ENCODE measurements around the gene PLS1.
"Not testable (repeated sequence)": the region's sequence is repeated elsewhere in the genome, so short reads cannot be mapped to it uniquely, and the experiment has no call there.

The PLS1 gene, protein sequence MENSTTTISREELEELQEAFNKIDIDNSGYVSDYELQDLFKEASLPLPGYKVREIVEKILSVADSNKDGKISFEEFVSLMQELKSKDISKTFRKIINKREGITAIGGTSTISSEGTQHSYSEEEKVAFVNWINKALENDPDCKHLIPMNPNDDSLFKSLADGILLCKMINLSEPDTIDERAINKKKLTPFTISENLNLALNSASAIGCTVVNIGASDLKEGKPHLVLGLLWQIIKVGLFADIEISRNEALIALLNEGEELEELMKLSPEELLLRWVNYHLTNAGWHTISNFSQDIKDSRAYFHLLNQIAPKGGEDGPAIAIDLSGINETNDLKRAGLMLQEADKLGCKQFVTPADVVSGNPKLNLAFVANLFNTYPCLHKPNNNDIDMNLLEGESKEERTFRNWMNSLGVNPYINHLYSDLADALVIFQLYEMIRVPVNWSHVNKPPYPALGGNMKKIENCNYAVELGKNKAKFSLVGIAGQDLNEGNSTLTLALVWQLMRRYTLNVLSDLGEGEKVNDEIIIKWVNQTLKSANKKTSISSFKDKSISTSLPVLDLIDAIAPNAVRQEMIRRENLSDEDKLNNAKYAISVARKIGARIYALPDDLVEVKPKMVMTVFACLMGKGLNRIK

DNA sequence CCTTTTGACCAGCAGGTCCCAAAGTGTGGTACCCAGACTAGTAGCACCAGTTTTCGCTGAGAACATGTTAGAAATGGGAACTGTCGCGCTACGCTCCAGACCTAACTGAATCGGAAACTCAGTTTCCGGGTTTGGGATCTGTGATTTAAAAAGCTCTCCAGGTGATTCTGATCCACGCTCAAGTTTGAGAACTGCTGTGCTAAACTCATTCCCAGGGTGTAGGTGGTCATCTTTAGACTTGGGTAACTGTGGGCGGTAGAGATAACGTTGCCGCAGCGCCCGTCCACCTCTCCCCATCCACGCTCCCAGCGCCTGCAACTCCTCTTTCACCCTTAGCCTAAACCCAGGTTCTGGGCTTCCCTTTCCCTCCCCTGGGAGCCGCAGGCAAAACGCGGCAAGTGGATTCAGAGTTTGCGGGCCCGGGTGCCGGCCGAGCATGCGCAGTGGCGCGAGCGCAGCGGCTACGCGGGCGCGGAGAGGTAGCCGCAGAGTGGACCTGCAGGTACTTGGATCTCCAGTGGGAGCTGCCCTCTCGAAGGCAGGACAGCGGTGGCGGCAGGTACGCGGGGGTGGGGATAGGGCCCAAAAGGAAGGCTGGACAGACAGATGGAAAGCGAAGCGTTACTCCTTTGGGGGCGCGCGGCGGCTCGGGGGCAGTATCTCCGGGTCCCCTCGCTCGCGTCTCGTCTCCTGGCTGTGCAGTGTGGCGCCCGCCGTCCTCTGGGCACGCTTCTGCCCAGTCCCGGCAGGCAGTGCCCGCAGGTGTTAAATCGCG, at the start of gene PLS1:
Gene PLS1, plus strand, starts transcription at position 443 of the 775 bp plus-strand sequence. CDS start 67,845 bp downstream, outside the sequence.
- peak; percentile 83 to 92 for DNase-seq

DNA sequence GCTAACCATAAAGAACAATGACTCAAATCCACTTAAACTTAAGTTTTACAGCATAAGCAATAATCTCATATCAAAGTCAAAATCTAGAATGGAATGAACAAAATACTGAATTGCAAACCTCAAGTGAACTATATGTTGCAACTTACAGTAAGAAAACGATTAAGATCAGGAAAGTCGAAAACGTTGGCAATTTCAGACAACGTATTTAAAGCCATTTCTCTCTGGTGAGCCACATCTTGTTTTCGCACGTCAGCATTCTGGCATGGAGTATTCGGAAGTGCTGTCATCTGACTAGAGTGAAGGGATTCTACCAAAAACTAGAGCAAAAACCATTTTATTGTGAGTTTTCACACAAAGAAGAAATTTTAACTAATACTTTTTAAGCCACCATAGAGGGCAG, 46.2 kb upstream of the PLS1 start:
- DNase-seq: no peak

DNA sequence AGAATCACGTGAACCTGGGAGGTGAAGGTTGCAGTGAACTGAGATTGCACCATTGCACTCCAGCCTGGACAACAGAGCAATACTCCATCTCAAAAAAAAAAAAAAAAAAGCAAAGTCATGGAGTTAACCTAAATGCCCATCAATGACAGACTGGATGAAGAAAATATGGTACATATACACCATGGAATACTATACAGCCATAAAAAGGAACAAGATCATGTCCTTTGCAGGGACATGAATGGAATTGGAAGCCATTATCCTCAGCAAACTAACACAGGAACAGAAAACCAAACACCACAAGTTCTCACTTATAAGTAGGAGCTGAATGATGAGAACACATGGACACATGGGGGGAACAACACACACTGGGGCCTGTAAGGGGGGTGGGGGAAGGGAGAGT, 43.6 kb upstream of the PLS1 start:
- not testable (repeated sequence) for DNase-seq

DNA sequence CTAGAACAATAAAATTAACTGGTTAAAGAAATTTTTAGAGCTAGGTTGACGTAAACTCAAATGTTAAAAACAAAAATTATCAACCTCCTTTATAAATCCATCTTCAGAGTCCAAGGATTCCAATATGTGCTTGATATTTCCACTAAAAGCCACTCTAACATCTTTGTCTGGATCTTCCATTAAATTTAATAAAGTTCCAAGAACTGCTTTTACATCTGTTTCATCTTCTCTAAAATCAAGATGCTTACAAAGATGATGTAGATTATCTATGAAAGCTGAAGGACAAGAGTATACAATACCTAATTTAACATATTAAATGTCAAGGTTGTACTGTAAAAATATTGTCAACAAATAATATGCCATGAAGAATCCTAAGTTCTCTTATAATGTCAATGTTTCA, 42.5 kb upstream of the PLS1 start:
- no peak for DNase-seq

DNA sequence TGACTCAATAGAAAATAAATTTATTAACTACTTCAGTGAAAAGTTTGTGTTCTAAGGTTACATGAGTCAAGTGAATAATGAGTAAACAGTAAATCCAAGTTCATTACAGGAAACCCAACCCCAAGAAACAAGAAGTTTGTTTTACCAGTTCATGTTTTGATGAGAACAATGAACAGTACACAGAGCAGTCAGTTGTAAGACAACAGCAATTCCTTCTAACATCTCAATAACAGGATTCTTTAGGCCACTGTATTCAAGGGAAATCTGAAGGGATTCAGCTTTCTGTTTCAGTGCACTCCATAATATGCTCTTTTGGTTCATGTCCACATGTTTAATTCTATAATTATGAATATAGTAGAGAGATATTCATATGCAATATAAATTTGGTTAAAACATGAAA, 36.1 kb upstream of the PLS1 start:
- no peak for DNase-seq

DNA sequence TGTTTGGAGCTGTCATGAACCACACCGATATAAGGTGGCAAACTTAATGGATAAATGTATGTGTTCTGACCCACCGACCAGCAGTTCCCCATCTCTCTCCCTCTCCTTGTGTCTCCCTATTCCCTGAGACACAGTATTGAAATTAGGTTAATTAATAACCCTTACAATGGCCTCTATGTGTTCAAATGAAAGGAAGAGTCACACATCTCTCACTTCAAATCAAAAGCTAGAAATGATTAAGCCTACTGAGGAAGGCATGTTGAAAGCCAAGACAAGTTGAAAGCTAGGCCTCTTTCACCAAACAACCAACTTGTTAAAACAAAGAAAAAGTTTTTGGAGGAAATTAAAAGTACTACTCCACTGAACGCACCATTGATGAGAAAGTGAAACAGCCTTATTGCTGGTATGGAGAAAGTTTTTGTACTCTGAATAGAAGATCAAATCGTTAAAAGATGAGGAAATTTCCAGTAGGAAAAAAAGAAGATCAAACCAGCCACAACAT, 32.6 kb upstream of the PLS1 start:
- DNase-seq: no peak

DNA sequence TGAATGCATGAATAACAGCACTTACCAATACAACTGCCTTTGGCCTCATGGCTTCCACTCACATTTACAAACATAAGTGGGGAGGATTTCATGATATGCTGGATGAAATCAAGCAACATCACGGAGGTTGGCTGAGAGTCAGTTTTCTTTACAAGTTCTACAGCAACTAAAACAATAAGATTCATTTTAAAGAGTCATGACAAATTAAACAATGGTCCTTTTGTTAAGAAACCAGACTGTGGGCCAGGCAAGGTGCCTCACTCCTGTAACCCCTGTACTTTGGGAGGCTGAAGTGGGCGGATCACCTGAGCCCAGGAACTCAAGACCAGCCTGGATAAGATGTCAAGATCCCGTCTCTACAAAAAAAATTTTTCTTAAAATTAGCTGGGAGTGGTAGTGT, 30.1 kb upstream of the PLS1 start:
- no peak for DNase-seq

DNA sequence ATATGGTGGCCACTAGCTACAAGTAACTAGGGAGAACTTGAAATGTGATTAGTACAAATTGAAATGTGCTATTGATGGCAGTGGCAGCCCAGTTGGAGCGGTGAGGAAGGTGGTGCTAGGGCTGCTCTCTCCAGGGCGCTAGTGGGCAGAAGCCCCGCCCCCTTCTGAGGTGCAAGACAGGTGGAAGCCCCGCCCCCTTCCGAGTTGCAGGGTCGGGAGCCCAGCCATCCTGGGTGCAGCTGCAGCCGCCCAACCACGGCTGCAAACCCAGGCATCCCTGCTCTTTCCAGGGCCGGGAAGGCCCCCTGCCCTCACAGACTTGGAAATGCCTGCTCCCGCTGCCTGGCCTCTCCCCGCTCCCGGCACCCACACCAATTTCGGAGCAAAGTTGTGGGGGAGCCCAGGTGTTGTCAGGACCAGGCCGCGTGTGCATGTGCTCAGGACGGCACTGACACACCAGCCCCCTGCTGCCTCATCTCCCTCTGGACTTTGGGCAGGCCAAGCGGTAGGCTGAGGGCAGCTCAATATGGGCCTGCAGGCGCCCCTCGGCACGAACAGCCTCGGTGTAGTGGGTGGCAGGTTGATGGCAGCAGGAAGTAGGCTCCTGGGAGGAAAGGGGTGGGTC, 27.7 kb upstream of the PLS1 start:
- DNase-seq: no peak

DNA sequence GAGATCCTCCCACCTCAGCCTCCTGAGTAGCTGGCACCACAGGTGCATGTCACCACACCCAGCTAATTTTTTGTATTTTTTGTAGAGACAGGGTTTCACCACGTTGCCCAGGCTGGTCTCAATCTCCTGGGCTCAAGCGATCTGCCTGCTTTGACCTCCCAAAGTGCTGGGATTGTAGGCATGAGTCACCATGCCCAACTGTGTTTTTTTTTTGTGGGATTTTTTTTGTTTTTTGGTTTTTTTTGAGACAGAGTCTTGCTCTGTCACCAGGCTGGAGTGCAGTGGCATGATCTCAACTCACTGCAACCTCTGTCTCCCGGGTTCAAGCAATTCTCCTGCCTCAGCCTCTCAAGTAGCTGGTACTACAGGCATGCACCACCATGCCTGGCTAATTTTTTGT, 26.8 kb upstream of the PLS1 start:
- DNase-seq: not testable (repeated sequence)

DNA sequence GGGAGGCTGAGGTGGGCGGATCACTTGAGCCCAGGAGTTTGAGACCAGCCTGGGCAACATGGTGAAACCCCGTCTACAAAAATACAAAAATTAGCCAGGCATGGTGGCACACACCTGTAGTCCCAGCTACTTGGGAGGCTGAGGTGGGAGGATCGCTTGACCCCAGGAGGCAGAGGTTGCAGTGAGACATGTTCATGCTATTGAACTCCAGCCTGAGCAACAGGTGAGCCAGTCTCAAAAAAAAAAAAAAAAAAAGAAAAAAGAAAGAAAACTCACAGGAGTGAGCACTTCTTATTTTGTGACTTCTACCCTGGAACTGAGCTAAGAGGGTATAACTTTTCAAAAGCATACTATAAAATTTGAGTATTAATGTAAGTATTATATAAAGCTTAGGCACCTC, 22.0 kb upstream of the PLS1 start:
- DNase-seq: not testable (repeated sequence)

DNA sequence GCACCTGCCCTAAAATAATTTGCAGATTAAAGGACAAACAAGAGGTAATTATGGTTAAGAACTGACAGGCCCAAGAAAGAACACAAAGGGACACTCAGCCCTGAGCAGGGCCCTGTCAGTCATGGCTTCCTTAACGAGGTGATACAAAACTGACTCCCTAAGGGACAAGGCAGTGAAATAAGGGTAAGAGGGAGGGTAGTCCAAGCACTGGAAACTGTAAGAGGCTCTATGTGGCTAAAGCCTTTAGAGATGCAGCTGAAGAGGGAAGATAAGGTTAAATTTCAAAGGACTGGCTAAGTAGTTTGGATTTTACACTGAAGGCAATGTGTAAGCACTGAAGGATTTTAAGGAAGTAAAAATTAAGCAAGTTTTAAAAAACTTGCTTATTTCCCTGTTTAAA, 21.5 kb upstream of the PLS1 start:
- no peak for DNase-seq

DNA sequence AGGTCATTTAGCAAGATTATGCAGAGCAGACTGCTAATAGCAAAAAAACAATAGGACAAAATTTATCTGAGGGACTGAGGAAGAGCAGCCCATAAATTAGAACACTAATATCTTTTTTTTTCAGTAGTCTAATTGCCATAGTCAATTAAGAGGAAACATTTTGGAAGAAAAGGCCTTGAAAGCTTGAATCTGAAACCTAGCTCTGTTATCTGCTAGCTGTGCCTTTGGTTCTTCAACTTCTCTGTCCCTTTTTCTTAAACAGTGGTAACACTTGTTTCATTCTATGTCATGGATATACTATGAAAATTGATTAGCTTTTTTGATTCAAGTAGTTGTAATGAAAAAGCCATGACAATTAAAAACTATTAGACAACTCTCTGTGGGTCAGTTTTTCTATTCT, 19.4 kb upstream of the PLS1 start:
- DNase-seq: no peak

DNA sequence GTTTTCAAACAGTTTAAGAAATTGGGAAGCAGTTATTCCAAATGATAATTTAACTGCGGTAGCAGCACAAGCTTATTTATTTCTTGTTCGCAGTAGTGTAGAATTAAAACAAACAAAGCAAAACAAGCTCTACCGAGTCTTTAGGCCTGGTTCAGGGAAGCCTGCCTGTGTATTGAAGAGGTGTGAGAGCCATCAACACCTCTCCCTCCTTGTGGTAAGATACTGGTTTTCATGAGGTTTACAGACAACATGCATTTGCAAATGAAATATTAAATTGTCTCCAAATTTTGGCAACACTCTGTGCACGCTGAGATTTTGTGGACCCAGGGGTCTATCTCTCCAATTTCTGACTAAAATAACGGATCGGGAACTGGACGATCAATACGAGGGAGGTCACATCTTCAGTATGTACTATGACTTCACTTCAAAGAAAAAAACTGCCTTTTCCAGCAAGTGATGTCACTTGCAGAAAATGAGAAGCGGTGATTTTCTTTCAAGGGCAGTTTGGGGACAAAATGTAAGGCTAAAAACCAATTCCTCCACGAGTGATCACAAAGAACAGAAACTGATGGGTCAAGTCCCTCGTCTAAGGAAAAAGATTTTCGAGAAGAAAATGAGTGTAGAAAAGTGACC, 18.4 kb upstream of the PLS1 start:
- DNase-seq: peak; percentile 21 to 52

DNA sequence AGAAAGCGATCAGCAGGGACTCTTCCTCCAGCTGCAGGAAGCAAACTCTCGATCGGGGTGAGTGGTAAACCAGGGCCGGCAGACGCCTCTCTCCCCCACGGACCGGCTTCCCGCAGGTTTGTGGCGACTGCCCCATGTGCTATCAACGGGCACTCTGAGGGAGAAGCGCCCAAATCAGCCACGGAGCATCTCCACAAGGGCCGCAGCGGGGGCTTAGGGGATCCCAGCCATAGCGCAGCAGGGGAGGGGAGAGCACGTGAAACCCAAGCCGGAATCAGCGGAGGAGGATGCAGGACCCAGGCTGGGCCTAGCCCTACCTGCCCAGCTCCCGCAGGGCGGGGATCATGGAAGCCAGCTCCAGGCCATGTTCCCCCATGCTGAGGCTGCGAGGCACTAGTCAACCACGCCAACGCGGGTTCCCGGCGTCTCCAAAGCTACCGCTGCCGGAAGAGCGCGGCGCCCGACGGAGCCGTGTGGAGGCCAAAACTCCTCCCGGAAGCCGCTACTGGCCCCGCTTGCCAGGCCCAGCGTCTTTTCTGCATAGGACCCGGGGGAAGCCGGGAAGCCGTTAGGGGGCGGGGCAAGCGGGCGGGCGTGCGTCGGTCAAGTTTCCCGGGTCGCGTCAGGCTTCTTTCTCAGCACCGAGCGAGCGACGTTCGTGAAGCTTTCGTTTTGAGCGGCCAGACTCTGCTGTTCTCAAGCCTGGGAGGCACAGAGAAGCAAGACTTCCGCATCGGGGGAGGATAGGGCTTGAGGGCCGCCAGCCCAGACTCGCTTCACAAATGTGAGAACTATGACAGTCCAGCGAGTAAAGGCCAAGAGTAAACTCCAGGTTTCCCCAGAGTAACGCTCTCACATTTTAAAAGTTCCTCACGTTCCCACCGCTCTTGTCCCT, 17.6 kb upstream of the PLS1 start, which contains the start of gene ATR:
Gene ATR, minus strand, starts transcription at position 405 of the 895 bp plus-strand sequence. Its CDS starts 29 bp downstream, at position 376.
- peak; percentile 96 for DNase-seq

DNA sequence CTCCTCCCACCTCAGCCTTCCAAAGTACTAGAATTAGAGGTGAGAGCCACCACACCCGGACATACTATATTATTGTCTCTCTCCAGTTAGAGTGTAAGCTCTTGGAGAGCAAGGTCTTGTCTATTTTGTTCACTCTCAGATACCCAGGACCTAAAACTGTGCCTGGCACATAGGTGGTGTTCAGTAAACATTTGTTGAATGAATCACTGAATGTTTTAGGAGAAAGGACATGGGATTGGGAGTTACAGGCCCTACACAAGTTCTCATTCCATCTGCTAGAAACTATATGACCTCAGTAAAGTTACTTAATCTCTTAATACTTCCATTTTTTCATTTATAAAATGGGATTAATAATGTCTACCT, 16.2 kb upstream of the PLS1 start:
- no peak for DNase-seq

DNA sequence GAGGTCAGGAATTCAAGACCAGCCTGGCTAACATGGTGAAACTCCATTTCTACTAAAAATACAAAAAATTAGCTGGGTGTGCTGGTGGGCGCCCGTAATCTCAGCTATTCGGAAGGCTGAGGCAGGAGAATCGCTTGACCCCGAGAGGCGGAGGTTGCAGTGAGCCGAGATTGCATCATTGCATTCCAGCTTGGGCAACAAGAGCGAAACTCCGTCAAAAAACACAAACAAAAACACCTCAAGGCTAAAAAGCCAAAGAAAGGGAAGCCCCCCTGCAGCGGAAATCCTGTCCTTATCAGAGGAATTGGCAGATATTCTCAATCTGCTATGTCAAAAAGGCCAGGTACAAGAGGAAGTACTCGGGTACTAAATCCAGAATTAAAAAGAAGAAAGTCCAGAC, 15.1 kb upstream of the PLS1 start:
- not testable (repeated sequence) for DNase-seq

DNA sequence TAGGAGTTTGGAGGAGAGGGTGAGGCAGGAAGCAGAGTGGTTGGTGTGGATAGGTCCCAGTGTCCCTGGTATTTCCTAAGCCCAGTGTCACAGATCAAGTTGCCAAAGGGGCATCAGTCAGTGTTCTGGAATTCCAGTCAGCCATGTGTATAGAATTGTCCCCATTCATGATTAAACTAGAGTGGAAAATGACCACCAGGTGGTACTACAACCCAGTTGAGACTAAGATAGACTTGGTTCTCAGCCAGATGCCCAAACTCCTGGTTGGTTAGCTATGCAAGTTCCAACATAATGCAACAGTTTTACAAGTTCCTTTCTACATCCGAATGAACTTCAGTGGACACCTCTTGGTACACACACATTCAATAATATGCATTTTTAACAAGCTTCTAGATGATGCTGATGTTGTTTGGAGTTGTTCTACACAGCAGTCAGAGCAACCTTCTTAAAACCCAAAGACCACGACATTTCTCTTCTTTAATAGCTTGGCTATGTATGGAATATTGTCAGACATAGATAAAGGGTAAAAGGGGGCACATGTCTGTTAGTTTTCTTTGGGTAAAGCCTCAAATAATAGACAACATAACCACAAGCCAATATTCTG, 9.3 kb upstream of the PLS1 start:
- DNase-seq: peak; percentile 6 to 61

DNA sequence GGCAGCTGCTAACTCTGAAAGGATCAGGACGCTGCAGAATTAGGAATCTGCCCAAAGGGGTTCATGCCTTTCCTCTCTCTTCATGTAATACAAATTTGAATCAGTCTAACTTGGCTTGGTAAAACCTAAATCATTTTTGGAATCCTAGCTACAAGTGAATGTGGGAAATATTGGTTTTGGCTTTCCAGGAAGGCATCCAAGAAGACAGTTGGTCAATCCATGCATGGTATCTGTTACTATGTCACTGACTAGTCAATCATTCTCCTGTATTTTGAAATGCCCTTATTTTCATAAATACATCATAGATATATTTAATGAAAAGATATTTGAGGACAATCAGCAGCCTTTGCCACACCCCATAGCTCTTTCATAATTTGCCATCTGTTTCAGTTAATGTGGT, 7.5 kb upstream of the PLS1 start:
- DNase-seq: no peak

DNA sequence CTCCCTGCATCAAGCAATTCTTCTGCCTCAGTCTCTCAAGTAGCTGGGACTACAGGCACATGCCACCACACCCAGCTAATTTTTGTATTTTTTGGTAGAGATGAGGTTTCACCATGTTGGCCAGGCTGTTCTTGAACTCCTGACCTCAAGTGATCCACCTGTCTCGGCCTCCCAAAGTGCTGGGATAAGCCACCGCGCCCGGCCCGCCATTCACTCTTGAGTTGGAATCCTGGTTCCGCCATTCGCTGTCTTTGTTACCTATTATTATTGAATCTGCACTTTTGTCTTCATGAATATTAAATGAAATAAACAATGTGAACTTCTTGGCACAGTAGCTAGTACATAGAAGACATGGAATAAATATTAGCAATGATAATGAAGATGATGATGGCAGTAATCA, 3.9 kb upstream of the PLS1 start:
- DNase-seq: not testable (repeated sequence)

DNA sequence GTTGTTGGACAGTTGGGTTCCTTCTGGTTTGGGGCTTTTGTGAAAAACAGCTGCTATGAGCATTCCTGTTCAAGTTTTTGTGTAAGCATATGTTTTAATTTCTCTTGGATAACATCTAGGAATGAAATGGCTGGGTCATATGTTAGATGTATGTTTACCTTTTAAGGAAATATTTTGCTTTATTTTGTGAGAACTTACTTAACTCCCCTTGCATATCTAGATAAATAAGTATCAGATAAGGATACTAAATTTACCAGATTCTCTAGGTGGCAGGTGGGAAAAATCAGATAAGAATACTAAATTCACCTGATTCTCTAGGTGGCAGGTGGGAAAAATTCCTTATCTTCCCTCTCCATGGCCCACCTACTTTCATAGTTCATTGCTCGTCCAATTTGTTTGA, 1.1 kb upstream of the PLS1 start:
- no peak for DNase-seq

DNA sequence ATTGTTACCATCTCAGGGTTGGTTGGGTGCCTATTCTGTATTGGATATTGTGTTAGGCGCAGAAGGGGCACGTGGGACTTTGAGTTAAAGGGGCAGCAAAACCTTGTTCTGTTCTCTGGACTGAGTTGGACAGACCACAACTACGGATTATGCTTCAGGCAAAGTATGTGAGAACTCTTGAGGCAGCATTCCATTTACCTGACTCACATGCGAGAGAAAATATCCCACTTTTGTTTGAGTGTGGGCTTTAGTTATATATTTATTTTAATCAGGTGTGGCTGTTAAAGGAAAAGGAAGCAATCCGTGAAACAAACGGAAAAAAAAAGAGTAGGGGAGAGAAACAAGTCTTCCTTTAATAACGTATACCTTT, 627 bp upstream of the PLS1 start:
- DNase-seq: no peak
